ENCODE results near the gene SMTNL2.

DNA sequence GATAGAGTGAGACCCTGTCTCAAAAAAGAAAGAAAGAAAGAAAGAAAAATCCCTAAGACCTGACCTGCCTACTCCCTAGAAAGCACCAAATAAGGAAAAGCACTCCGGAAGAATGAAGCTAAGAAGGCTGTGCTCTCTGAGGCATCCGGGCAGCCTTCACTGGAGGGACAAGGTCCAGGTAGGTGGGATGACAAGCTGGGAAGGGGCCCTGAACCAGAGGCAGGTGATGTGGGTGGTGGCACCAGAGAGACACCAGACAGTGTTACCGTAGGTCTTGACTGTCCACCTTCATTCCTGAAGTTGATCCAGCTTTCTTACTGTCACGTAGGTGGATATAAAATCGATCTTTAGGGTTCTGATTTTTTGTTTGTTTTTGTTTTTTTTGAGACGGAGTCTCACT is 26.3 kb downstream of the SMTNL2 start:
- TF ChIP-seq FOXP4 (CRISPR knock-in tag; IDR thresholded peaks at IDR 0.05) (no peak), CTCF (IDR thresholded peaks at IDR 0.05) (no peak), HMGXB4 (CRISPR knock-in tag; IDR thresholded peaks at IDR 0.05) (no peak), ZNF232 (CRISPR knock-in tag; IDR thresholded peaks at IDR 0.05) (no peak), TEAD4 (CRISPR knock-in tag; IDR thresholded peaks at IDR 0.05) (no peak), TEAD1 (CRISPR knock-in tag; IDR thresholded peaks at IDR 0.05) (no peak)
- TF ChIP-seq, protein P1, sequence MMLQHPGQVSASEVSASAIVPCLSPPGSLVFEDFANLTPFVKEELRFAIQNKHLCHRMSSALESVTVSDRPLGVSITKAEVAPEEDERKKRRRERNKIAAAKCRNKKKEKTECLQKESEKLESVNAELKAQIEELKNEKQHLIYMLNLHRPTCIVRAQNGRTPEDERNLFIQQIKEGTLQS (CRISPR knock-in tag; conservative IDR thresholded peaks at IDR 0.05): no peak
- TF ChIP-seq, protein P2, sequence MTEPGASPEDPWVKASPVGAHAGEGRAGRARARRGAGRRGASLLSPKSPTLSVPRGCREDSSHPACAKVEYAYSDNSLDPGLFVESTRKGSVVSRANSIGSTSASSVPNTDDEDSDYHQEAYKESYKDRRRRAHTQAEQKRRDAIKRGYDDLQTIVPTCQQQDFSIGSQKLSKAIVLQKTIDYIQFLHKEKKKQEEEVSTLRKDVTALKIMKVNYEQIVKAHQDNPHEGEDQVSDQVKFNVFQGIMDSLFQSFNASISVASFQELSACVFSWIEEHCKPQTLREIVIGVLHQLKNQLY (CRISPR knock-in tag; IDR thresholded peaks at IDR 0.05): no peak
- TF ChIP-seq, protein P3, sequence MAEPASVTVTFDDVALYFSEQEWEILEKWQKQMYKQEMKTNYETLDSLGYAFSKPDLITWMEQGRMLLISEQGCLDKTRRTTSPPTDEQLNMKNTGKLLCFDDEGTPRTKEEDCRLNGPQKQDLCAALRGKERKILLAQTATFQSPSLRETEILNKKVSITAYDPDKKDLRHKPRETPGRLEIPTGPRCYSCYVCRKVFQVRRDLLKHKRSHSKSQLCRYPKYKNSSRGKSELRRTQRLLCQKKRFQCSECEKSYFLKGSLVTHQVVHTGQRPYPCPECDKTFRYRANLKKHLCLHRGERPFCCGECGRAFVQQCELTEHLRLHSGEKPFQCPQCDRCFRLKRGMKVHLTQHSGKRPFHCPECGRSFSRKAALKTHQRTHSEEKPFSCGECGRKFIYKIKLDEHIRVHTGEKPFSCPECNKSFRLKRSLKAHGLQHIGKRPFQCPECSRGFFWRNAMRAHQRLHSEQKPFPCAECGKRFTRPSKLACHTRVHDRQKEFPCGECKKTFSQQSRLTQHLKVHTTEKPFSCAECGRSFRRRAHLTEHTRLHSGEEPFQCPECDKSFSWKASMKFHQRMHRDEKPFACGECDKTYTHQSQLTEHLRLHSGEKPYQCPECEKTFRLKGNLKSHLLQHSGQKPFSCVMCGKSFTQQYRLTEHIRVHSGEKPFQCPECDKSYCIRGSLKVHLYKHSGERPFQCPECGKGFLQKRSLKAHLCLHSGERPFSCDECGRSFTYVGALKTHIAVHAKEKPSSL (CRISPR knock-in tag; conservative IDR thresholded peaks at IDR 0.05): no peak

Data from WTC11 (cell line).